Body of pancreas (tissue), 4 donors: ENCODE measurements around the gene KDR.

ENCODE experiments used
- CTCF ChIP-seq, 7 experiments: fragments of 450-650 bp in 4 of 7; fragments of 200-600 bp in 3 of 7; sonication (generic) in 3 of 7; IDR thresholded peaks; one replicate each; pipeline ENCODE4 v1.5.1; 2016 to 2019; ENCODE audit warnings: antibody characterized with exemption in 7 of 7
- POLR2A ChIP-seq, 3 donors: fragments of 450-650 bp; IDR thresholded peaks; one replicate each; pipeline ENCODE4 v1.6.1; 2016; ENCODE audit warnings: antibody characterized with exemption in 3 of 3, mild to moderate bottlenecking in 2 of 3

GRCh38 chr4:55036405-55036804, 89.0 kb downstream of the KDR start:
- TF ChIP-seq CTCF (IDR thresholded peaks at IDR 0.05) (no peak), POLR2A (IDR thresholded peaks at IDR 0.05) (no peak)
